HG03457 (cell line): ENCODE results near the gene CDR2.
"Not testable (repeated sequence)": the region's sequence is repeated elsewhere in the genome, so short reads cannot be mapped to it uniquely, and the experiment has no call there.

Source experiments
- ATAC-seq: cut with Tn5 transposase; IDR thresholded peaks from one replicate; pipeline ENCODE4 v1.9.1; 2021; ENCODE audit warnings: moderate number of reproducible peaks; ENCODE audit not compliant: unreplicated experiment

CDR2 gene

DNA sequence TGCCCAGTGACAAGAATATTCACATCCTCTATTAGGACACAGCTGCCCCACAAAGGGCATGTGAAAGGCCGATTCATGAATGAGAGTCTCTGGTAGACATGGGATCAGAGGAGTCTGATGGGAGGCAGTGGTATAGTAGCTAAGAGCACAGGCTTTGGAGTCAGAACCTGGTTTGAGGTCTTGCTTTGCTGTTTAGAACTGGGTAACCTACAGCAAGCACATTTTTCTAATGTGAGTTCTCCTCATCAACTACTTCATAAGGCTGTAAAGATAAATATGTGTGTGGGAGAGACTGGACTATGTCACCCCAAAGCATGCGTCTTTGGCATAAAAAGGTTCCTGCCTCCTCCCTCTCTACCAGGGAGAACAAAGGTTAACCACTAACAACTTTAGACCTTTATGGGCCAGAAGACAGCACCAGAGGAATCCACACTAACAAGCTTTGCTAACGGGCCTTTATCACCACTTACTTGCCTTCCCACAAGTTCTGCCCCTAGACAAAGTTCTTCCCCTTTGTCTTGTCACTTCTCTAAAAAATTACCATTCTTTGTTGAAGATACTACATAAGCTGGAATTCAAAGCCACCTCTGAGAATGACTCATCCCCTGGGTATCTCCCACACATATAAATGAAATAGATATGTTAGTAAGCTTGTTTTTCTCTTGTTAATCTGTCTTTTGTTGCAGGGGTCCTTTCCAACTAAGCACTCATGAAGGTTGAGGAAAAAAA lies 21.1 kb downstream of the CDR2 start:
- ATAC-seq = no peak

DNA sequence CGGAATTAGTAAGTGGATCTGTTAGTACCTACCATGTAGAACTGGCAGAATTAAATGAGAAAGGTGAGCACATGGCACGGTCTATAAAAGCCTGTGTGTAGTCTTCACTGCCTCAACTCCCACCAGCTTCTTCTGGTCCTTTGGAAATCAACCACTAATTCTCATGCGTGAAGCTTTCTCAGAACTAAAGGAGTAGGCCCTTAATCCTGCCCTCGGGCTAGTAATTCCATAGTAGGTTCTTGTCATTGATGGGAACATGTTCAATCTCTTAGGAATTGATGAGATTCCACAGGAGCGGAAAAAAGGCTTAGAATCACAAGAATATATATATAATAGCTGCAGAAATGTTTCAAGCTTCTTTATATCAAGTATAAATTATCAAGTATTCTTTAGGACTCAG lies 21.7 kb downstream of the CDR2 start:
- ATAC-seq = no peak

DNA sequence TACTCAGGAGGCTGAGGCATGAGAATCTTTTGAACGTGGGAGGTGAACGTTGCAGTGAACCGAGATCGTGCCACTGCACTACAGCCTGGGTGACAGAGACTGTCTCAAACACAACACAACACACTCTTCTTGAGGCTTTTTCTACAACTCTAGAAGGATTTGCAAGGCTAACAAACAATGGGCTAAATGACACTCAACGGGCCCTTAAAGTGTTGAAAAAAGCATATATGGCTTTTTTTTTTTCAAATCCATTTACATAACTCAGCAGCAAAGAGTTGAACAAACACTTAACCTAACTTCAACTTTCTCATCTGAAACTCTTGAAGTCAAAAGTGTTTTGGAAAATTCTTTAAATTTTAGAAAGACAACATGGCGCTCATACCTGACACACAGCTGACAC lies 22.3 kb downstream of the CDR2 start:
- no peak for ATAC-seq

DNA sequence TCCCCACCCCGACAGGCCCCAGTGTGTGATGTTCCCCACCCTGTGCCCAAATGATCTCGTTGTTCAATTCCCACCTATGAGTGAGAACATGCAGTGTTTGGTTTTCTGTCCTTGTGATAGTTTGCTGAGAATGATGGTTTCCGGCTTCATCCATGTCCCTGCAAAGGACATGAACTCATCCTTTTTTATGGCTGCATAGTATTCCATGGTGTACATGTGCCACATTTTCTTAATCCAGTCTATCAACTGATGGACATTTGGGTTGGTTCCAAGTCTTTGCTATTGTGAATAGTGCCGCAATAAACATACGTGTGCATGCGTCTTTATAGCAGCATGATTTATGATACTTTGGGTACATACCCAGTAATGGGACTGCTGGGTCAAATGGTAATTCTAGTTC lies 23.4 kb downstream of the CDR2 start:
- ATAC-seq = not testable (repeated sequence)

DNA sequence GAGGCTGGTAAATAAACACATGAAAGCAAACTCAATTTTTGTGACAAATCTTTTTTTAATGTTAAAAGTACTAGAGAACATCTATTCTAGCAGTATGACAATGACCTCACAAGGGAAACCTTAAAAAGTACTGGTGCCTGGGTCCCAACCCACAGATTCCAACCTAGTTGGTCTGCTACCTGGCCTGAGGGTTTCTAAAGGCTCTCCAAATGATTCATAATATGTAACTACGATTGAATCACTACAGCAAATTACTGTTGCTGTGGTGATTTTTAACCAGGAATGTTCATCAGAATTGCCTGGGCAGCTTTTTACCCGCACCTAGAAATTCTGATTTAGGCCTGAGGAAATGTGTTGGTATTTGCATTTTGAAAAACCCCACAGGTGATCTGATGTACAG lies 26.1 kb downstream of the CDR2 start:
- no peak for ATAC-seq

DNA sequence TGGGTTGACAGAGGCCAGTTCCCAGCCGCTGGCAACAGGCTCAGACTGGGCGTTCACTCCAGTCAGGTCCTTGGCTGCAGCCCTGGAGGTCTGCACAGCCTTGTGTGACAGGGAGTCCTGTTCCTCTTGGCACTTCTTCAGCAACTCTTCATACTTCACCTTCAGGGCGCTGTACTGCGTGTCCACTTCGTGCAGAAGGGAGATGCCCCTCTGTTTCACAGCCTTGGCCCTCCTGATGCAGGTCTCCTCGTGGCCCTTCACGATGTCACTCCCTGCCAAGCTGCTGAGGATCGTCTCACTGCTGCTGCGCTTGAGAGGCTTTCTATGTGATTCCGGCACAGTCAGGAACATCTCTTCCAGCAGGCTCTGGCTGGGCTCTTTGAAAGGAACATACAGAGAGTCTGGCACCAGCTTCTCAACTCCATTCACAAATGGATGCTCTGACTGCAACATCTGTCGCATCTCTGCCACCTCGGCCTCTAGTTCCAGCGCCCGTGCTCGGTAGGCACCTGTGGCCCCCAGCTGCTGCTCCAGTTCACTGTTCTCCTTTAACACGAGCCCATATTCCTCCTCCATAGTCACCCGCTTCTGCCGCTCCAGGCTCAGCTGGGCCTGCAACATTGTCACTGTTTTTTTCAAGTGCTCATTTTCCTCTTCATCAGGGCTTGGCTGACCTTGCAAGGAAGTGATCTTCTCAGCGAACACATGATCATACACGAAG lies 27.2 kb downstream of the CDR2 start:
- no peak for ATAC-seq

DNA sequence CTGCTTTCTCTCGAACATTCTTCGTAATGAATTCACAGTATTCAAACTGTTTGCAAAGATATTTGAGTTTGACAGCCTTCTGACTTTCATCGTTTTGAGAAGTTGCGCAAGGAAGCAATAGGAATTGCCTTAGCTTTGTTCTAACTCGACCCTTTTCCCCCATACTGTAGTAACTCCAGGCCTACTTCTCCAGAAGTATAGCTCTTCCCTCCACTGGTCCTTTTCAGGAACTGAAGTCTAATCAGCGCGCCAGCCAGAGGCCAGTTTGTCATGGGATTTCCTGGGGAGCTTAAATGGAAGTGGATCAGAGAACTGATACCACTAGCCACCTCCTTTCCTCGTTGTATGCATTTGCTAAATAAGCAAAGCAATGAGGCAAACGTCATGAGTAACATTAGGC lies 27.9 kb downstream of the CDR2 start:
- no peak for ATAC-seq

DNA sequence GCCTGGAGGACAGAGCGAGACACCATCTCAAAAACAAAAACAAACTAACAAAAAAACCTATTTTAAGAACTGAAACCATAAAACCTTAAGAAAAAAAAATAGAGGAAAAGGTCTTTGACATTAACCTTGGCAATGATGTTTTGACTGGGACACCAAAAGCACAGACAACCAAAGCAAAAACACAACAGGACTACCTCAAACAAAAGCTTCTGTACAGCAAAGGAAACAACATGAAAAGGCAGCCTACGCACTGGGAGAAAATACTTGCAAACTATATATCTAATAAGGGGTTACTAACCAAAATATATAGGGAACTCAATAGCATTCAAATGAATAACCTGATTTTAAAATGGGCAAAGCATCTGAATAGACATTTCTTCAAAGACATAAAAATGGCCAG lies 32.3 kb downstream of the CDR2 start:
- ATAC-seq = no peak

DNA sequence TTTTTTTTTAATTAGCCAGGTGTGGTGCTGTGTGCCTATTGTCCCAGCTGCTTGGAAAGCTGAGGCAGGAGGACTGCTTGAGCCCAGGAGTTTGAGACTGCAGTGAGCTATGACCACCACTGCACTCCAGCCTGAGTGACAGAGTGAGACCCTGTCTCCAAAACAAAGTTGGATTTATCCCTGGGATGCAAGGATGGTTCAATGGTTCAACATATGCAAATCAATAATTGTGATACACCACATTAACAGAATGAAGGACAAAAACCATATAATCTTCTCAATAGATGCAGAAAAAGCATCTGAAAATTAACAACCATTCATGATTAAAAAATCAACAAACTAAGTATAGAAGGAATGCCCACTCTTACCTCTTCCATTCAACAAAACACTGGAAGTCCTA lies 33.5 kb downstream of the CDR2 start:
- no peak for ATAC-seq

DNA sequence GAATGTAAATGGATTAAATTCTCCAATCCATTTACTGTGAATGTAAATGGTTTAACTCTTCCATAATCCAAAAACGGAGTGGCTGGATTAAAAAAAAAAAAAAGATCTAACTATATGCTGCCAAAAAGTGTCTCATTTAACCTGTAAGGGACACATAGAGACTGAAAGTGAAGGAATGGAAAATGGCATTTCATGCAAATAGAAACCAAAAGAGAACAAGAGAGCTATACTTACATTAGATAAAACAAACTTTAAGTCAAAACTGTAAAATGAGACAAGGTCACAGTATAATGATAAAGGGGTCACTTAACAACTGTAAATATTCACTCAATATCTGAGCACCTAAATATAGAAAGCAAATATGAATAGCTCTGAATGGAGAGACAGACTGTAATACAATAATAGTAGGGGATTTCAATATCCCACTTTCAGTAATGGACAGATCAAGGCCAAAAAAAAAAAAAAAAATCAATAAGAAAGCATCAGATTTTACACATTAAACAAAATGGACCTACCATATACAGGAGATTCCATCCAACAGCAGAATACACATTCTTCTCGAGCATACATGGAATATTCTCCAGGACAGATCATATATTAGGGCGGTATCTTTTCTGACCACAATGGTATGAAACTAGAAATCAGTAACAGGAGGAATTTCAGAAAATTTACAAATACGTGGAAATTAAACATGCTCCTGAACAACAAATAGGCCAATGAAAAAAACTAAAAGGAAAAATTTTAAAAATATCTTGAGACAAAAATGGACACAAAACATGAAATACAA lies 36.4 kb downstream of the CDR2 start:
- no peak for ATAC-seq

DNA sequence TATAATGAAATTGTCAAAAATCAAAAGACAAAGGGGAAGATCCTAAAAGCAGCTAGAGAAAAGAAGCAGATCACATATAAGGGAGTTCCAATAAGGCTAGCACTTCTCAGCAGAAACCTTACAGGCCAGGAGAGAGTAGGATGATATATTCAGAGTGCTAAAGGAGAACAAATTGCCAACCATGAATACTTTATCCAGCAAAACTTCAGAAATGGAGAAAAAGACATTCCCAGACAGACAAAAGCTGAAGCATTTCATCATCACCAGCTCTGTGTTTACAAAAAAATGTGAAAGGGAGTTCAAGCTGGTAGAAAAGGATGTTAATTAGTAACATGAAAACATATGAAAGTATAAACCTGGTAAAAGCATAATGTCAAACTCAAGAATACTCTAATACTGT lies 37.4 kb downstream of the CDR2 start:
- no peak for ATAC-seq

DNA sequence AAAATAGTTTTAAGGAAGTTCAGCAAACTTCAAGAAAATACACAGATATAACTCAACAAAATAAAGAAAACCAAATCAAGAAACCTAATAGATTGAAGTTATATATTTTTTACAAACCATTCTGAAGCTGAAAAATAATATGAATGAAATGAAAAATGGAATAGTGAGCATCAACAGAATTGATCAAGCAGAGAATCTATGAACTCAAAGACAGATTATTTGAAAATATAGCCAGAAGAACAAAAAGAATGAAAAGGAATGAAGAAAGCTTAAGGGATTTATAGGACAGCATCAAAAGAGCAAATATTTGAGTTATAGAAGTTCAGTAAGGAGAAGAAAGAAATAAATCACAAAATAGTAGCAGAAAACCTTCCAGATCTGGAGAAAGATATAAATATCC lies 37.8 kb downstream of the CDR2 start:
- ATAC-seq = no peak

DNA sequence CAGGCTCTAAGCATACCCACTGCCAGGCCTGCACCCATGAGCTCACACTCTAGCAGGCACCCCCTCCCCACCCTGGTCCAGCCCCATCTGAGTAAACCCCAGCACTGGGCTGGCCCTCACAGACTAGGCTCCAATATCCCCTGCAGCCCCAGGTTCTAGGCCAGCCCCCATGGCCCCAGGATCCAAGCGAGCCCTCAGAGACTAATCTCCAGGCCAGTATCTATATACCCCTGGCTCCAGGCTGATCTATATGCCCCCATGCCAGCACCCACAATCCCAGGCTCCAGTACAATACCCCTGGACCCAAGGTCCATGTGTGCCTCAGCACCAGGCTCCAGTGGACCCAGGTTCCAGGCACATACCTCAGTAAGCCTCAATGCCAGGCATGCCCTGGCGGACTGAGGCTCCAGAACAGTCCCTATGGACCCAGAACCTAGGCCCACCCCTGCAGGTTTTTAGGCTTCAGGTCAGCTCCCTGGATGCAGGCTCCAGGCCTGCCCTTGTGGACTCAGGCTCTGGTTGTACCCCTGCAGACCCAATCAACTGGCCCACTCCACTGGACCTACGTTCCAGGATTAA lies 38.7 kb downstream of the CDR2 start:
- no peak for ATAC-seq

DNA sequence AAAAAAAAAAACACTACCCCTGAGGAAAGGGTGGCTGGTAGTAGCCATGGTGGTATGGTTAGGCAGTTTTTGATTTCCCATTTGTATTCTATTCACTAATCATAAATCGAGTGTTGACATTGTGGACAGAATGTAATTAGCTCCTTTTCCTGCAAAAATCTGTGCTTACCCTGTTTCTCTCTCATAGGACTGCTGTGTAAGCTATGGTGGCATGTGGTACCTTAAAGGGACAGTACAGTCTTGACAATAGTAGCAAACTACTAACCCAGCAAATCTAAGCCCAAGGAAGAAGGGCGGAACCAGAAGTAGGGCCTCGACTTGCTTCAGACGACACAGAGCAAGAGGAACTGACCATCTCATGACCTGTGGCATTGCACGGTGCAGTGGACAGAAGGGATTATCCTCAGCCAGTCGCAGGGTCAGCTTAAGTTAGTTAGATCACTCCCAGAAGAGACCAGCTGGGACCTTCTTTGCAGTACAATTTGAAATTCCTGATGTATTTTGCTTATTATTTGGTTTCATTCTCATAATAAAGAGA lies 40.9 kb downstream of the CDR2 start:
- no peak for ATAC-seq

DNA sequence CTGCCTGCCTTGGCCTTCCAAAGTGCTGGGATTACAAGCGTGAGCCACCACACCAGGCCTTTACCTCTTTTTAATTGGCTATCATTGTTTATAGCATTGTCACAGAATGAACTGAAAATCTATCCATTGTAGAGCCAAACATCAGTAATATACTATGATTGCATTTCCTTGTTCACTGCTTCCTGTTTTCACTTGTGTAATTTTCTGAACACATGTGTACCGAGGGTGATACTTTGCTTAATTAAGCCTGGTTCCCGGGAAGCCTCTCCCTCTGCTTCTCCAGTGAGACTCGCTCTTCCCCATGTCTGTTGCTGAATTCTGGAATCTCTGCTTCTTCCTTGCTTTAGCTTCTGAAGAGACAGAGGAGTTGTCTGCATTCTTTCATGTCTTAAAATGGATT lies 44.1 kb downstream of the CDR2 start:
- no peak for ATAC-seq

DNA sequence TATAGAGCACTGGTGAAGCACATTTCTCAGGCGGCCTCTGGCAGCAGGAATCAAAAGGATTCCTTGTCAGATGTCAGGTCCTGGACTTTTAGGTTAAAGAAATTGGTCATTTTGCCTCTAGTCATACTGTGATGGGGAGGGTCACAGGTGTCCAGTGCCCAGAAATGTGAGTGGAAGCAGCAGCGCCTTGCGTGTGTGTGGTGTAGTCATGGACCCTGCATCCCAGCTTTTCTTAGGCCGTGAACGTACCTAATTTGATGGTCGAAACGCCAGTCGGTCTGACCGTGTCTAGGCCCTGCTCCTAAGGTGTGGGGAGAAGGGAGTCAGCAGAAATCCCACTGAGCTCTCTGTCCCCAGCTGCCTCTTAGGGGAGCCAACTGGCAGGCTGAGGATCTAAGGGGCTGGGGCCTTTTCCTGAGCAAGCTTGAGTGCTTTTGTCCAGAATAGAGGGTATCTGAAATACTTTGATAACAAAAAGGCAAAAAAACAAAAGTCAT lies 45.2 kb downstream of the CDR2 start:
- ATAC-seq = no peak

DNA sequence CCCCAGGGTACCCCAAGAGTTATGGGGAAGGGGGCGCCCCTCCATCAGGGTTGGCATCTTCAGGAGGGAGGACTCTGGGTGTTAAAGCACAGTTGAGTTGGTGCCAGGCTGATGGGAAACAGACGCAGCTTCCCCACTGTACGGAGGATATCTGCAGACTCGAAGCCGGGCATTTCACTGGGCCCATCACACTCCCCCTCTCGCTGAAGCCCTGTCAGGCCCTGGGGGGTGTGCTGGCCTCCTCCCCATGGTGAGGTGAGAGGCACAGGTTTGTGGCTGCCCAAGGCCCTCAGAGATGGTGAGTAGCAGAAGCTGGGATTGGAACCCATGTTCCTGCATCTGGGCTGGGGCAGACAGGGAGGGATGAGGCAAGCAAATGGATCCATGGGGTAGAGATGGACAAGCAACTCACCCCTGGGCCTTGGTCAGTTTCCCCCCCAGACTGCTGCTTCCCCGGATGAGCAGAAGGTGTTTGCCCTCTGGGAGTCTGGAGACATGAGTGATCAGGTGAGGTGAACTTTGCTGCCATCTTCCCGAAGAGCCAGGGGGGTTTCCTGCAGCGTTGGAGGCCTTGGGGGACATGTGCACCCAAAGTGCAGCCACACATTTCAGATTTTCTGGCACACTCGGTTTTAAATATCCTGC lies 46.2 kb downstream of the CDR2 start:
- ATAC-seq = no peak

DNA sequence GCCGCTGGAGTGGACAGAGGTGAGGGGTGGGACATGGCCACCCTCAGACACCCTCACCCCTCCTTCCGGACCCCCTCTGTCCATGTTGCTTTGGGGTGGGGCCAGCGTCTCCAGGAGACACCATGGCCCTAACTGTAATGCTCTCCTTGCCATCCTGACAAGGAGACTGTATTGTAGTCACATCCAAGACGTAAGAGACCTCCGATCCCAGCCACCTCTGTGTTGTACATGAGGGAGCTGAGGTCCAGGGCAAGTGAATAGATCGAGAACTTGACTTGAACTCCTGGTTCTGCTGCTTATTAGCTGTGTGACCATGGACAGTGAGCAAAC lies 47.0 kb downstream of the CDR2 start:
- no peak for ATAC-seq

DNA sequence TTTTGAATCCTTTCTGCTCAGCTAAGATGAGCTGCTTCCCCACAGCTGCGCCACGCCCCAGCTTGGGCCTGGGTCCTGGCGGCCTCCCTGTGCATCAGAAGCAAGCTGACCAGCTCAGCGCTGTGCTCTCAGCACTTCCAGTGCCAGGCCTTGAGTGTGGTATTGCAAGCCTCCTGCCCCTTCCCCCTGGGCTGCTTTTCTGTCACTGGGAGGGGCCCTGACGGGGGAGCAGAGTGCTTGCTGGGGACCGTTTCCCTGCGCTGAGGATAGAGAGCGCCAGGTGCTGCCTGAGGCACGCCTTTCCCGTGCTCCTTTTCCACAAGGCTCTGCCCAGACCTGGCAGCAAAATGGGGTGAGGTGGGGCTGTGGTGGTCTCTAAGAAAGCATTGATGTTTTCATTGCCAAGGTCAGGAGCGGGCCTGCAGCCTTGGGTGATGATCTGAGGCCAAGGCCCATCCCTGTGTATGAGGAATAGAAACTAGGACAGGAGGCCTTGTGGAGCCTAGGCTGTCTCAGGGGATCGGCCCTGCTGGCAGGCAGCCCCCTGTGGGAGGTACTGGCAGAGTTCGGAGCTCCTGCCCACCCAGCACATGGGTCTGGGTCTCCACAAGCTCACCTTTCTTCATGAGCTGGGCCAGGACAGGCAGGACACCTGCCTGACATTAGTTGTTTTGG lies 47.5 kb downstream of the CDR2 start:
- no peak for ATAC-seq

DNA sequence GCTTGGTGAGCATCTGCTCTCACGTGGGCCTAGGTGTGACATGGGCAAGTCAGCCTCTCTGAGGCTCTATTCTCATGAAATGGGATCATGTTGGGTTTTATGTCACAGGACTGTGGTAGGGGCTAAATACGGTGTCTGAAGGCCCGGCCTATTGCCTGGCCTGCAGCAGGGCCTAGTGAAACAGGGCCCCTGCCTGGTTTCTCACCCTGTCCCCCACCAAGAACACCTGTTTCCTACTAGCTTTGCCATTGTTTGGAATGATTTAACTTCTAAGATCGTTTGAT lies 48.1 kb downstream of the CDR2 start:
- no peak for ATAC-seq
